SK-N-MC (cell line): ENCODE measurements around the gene PCBP3.

Experiments used
- EZH2 ChIP-seq: fragments of 200-600 bp; sonication (generic); IDR thresholded peaks from one replicate; pipeline ENCODE4 v1.6.1; 2017; ENCODE audit warnings: antibody characterized with exemption
- POLR2AphosphoS5 ChIP-seq: IDR thresholded peaks from 2 replicates; pipeline ENCODE4 v1.6.1; 2012; ENCODE audit warnings: mild to moderate bottlenecking, low read depth, low read length, borderline replicate concordance

- TF ChIP-seq POLR2AphosphoS5 (no peak), EZH2 (no peak)
Measured at GRCh38 chr21:45847870-45848269, 204.3 kb downstream of the PCBP3 start.
